Keratinocyte (primary cell): ENCODE measurements around the gene NPAS3. TPM values are rescaled to one million over a fixed set of nuclear protein-coding genes. Genes with fewer than 3 reads are reported as not detected.
A peak's percentile ranks its signal among the peaks of the same experiment; 100 is the strongest.

Source experiments
- DNase-seq: peaks from one replicate; pipeline ENCODE4 v3.0.0-alpha.2; 2011; ENCODE audit warnings: low read depth, missing footprints, low spot score
- FAIRE-seq: peaks from 2 replicates; lab custom pipeline; 2011; peaks lifted over from hg19 to GRCh38; lab: Jason Lieb, UNC
- H2AFZ ChIP-seq: 2 replicates; pipeline ENCODE4 v1.6.0; 2012; ENCODE audit warnings: low read length, control low read depth, inconsistent platforms; ENCODE audit not compliant: control insufficient read depth
- H3K27ac ChIP-seq: 2 replicates; pipeline ENCODE4 v1.5.1; 2011; ENCODE audit warnings: low read length; ENCODE audit not compliant: control insufficient read depth, insufficient read depth
- H3K27me3 ChIP-seq: 3 replicates; pipeline ENCODE4 v1.6.0; 2011; ENCODE audit warnings: low read length; ENCODE audit not compliant: control insufficient read depth, insufficient read depth; ENCODE audit errors: extremely low read depth
- H3K36me3 ChIP-seq, 2 experiments: 2 replicates in 1 of 2; 3 replicates in 1 of 2; pipeline ENCODE4 v1.5.1; 2011; ENCODE audit warnings: low read length in 2 of 2, mild to moderate bottlenecking in 1 of 2; ENCODE audit not compliant: control insufficient read depth in 2 of 2, insufficient read depth in 2 of 2; ENCODE audit errors: extremely low read depth in 1 of 2
- H3K4me1 ChIP-seq: 3 replicates; pipeline ENCODE4 v1.5.1; 2011; ENCODE audit warnings: low read length; ENCODE audit not compliant: control insufficient read depth, insufficient read depth; ENCODE audit errors: extremely low read depth
- H3K4me2 ChIP-seq: 3 replicates; pipeline ENCODE4 v1.6.0; 2011; ENCODE audit warnings: low read depth, low read length; ENCODE audit not compliant: control insufficient read depth, insufficient read depth; ENCODE audit errors: extremely low read depth
- H3K4me3 ChIP-seq, 3 experiments: fragments of 200-600 bp in 1 of 3; sonication (generic) in 1 of 3; 2 replicates in 2 of 3; 3 replicates in 1 of 3; pipeline ENCODE4 v1.5.1; 2011 to 2016; ENCODE audit warnings: low read length in 3 of 3, mild to moderate bottlenecking in 3 of 3, control low read depth in 2 of 3, inconsistent platforms in 1 of 3, low read depth in 1 of 3, mixed read lengths in 1 of 3, mixed run types in 1 of 3, moderate library complexity in 1 of 3; ENCODE audit not compliant: control insufficient read depth in 2 of 3, insufficient read depth in 2 of 3; ENCODE audit errors: extremely low read depth in 1 of 3
- H3K79me2 ChIP-seq: 2 replicates; pipeline ENCODE4 v1.6.0; 2012; ENCODE audit warnings: low read length; ENCODE audit not compliant: control insufficient read depth, insufficient read depth
- H3K9ac ChIP-seq: 3 replicates; pipeline ENCODE4 v1.6.0; 2011; ENCODE audit warnings: low read length; ENCODE audit not compliant: control insufficient read depth, insufficient read depth; ENCODE audit errors: extremely low read depth
- H3K9me1 ChIP-seq: 3 replicates; pipeline ENCODE4 v1.6.0; 2011; ENCODE audit warnings: low read length; ENCODE audit not compliant: control insufficient read depth, insufficient read depth; ENCODE audit errors: extremely low read depth
- H3K9me3 ChIP-seq: 2 replicates; pipeline ENCODE4 v1.5.1; 2012; ENCODE audit warnings: low read depth, low read length; ENCODE audit not compliant: control insufficient read depth
- H4K20me1 ChIP-seq: 3 replicates; pipeline ENCODE4 v1.6.0; 2011; ENCODE audit warnings: low read length; ENCODE audit not compliant: control insufficient read depth, insufficient read depth; ENCODE audit errors: extremely low read depth
- CTCF ChIP-seq, 3 experiments: IDR thresholded peaks in 1 of 3; conservative IDR thresholded peaks in 1 of 3; optimal IDR thresholded peaks in 1 of 3; 2 replicates in 2 of 3; 3 replicates in 1 of 3; pipeline versions ENCODE3 to v1.5.1; 2011; ENCODE audit warnings: low read length in 3 of 3, mild to moderate bottlenecking in 3 of 3, moderate library complexity in 2 of 3, control low read depth in 1 of 3, inconsistent platforms in 1 of 3; ENCODE audit not compliant: insufficient read depth in 2 of 3; ENCODE audit errors: extremely low read depth in 1 of 3
- EZH2 ChIP-seq: IDR thresholded peaks from one replicate; pipeline ENCODE4 v1.6.1; 2012; ENCODE audit warnings: inconsistent platforms, mild to moderate bottlenecking, low read length, moderate library complexity
- dilution Hi-C: fragments of 300-500 bp; cut with MboI; formaldehyde crosslinking; loops from one replicate; pipeline ENCODE4 v1.7.0; 2020; ENCODE audit warnings: low sequenced_read_pairs; ENCODE audit not compliant: extremely low pct_ligation_motif_present
- polyA plus RNA-seq, 5 experiments: library from polyadenylated mRNA; depleted of rRNA in 3 of 5; stranded (reverse) in 3 of 5; stranded (forward) in 1 of 5; unstranded in 1 of 5; fragments of >200 nt; gene quantifications; 1 replicate in 1 of 5; 2 replicates in 3 of 5; 3 replicates in 1 of 5; pipeline versions ENCODE4 v1.2.1 to v1.2.3, GENCODE V29; 2011 to 2012; ENCODE audit warnings: missing spikeins in 2 of 5, low read depth in 1 of 5, low replicate concordance in 1 of 5

The NPAS3 gene
- polyA plus RNA-seq, 1 donor (not counting 4 experiments of a cell fraction or from before 2014, with no cell fraction given): 0.07 TPM

- no peaks in the 10 kb centered on the region for H4K20me1 ChIP-seq
- no peak overlapping the region for H3K4me3 ChIP-seq
- dilution Hi-C loops: no loop called here
- H3K27ac ChIP-seq: no peak overlapping the region
- H3K4me2 ChIP-seq: no peak overlapping the region
- no peaks in the 10 kb centered on the region for H3K9me3 ChIP-seq
- DNase-seq (no peak), FAIRE-seq (peak; percentile 36)
- TF ChIP-seq EZH2 (no peak), CTCF (optimal IDR thresholded peaks at IDR 0.05 in 1 of 3, IDR thresholded peaks at IDR 0.05 in 1 of 3, conservative IDR thresholded peaks at IDR 0.05 in 1 of 3; ENCODE audit: extremely low read depth in 1 of 3, insufficient read depth in 2 of 3, low read length in 3 of 3) (no peak)
- H2AFZ ChIP-seq: no peak overlapping the region
- no peaks in the 10 kb centered on the region for H3K79me2 ChIP-seq
- H3K27me3 ChIP-seq: no peaks in the 10 kb centered on the region
- H3K36me3 ChIP-seq: no peaks in the 10 kb centered on the region
- H3K9me1 ChIP-seq: no peaks in the 10 kb centered on the region
- H3K9ac ChIP-seq: no peak overlapping the region
- peaks cover 5% of the 10 kb centered on the region for H3K4me1 ChIP-seq
Observed at GRCh38 chr14:33611405-33612196, 672.9 kb downstream of the NPAS3 start.

GRCh38 chr14:33612197-33612505 is 673.5 kb downstream of the NPAS3 start:
- no peak for TF ChIP-seq EZH2
- no peak for TF ChIP-seq CTCF (optimal IDR thresholded peaks at IDR 0.05 in 1 of 3, IDR thresholded peaks at IDR 0.05 in 1 of 3, conservative IDR thresholded peaks at IDR 0.05 in 1 of 3; ENCODE audit: extremely low read depth in 1 of 3, insufficient read depth in 2 of 3, low read length in 3 of 3)
- H3K4me2 ChIP-seq: no peak overlapping the region

More at GRCh38 chr14:33612197-33612505, 673.5 kb downstream of the NPAS3 start:
- Histone ChIP-seq H3K9me3 (no peaks in the 10 kb centered on the region), H3K9me1 (no peaks in the 10 kb centered on the region), H3K27ac (no peak overlapping the region), H2AFZ (no peak overlapping the region), H3K4me3 (no peak overlapping the region), H4K20me1 (no peaks in the 10 kb centered on the region), H3K36me3 (no peaks in the 10 kb centered on the region), H3K9ac (no peak overlapping the region), H3K27me3 (no peaks in the 10 kb centered on the region), H3K79me2 (no peaks in the 10 kb centered on the region), H3K4me1 (peaks cover 10% of the 10 kb centered on the region)
- DNase-seq (no peak), FAIRE-seq (no peak)
- dilution Hi-C loops: no loop called here
